HEK293 (cell line): ENCODE results near the gene B4GALT5.

Experiments used
- CTCF ChIP-seq: fragments of 450-650 bp; formaldehyde crosslinking; IDR thresholded peaks from 2 replicates; pipeline ENCODE4 v1.5.1; 2016; ENCODE audit warnings: missing biosample characterization, missing genetic modification characterization
- GLIS2 ChIP-seq: fragments of 450-650 bp; formaldehyde crosslinking; IDR thresholded peaks from 2 replicates; pipeline ENCODE4 v1.5.1; 2016; ENCODE audit warnings: missing biosample characterization, missing genetic modification characterization
- SETDB1 ChIP-seq: IDR thresholded peaks from one replicate; pipeline ENCODE4 v1.6.1; 2017; ENCODE audit warnings: mild to moderate bottlenecking, low read length, moderate library complexity, mixed read lengths; ENCODE audit not compliant: insufficient read length
- ZBTB8A ChIP-seq: fragments of 450-650 bp; formaldehyde crosslinking; IDR thresholded peaks from 2 replicates; pipeline ENCODE4 v1.5.1; 2016; ENCODE audit warnings: missing biosample characterization, missing genetic modification characterization
- ZNF10 ChIP-seq: fragments of 450-650 bp; formaldehyde crosslinking; IDR thresholded peaks from 2 replicates; pipeline ENCODE4 v1.5.1; 2017; ENCODE audit warnings: missing biosample characterization, missing genetic modification characterization
- ZNF121 ChIP-seq: fragments of 450-650 bp; formaldehyde crosslinking; IDR thresholded peaks from 2 replicates; pipeline ENCODE4 v1.5.1; 2016; ENCODE audit warnings: missing biosample characterization, missing genetic modification characterization
- ZNF184 ChIP-seq: fragments of 450-650 bp; IDR thresholded peaks from 2 replicates; pipeline ENCODE4 v1.5.1; 2018; ENCODE audit warnings: missing biosample characterization, mild to moderate bottlenecking, missing genetic modification characterization
- ZNF280D ChIP-seq: fragments of 450-650 bp; formaldehyde crosslinking; IDR thresholded peaks from 2 replicates; pipeline ENCODE4 v1.5.1; 2016; ENCODE audit warnings: missing biosample characterization, missing genetic modification characterization
- ZNF292 ChIP-seq: fragments of 450-650 bp; formaldehyde crosslinking; IDR thresholded peaks from 2 replicates; pipeline ENCODE4 v1.5.1; 2016; ENCODE audit warnings: low read depth, missing biosample characterization, missing genetic modification characterization, borderline replicate concordance
- ZNF391 ChIP-seq: fragments of 450-650 bp; formaldehyde crosslinking; IDR thresholded peaks from 2 replicates; pipeline ENCODE4 v1.5.1; 2016; ENCODE audit warnings: low read depth, missing biosample characterization, missing genetic modification characterization, borderline replicate concordance
- ZNF513 ChIP-seq: fragments of 450-650 bp; IDR thresholded peaks from 2 replicates; pipeline ENCODE4 v1.5.1; 2018; ENCODE audit warnings: missing biosample characterization, missing genetic modification characterization
- ZNF600 ChIP-seq: fragments of 450-650 bp; formaldehyde crosslinking; IDR thresholded peaks from 2 replicates; pipeline ENCODE4 v1.5.1; 2016; ENCODE audit warnings: missing biosample characterization, missing genetic modification characterization
- ZNF658 ChIP-seq: fragments of 450-650 bp; formaldehyde crosslinking; IDR thresholded peaks from 2 replicates; pipeline ENCODE4; 2016; ENCODE audit warnings: missing biosample characterization, missing genetic modification characterization
- ZNF843 ChIP-seq: fragments of 450-650 bp; formaldehyde crosslinking; IDR thresholded peaks from 2 replicates; pipeline ENCODE4 v1.5.1; 2016; ENCODE audit warnings: missing biosample characterization, missing genetic modification characterization

- no peak for TF ChIP-seq ZNF843 (tag by site-specific recombination)
- no peak for TF ChIP-seq ZNF184 (tag by site-specific recombination)
- no peak for TF ChIP-seq CTCF (tag by site-specific recombination)
- no peak for TF ChIP-seq GLIS2 (tag by site-specific recombination)
- TF ChIP-seq ZNF10 (tag by site-specific recombination): no peak
- no peak for TF ChIP-seq SETDB1
- no peak for TF ChIP-seq ZNF600 (tag by site-specific recombination)
- no peak for TF ChIP-seq ZNF391 (tag by site-specific recombination)
- no peak for TF ChIP-seq ZNF280D
- no peak for TF ChIP-seq ZBTB8A (tag by site-specific recombination)
- no peak for TF ChIP-seq ZNF658
- no peak for TF ChIP-seq ZNF513 (tag by site-specific recombination)
- no peak for TF ChIP-seq ZNF121 (tag by site-specific recombination)
- no peak for TF ChIP-seq ZNF292 (tag by site-specific recombination)
Observed at GRCh38 chr20:49615401-49616153, 98.1 kb downstream of the B4GALT5 start.
